Stimulated activated CD8-positive, alpha-beta memory T cell treated with anti-CD3 and anti-CD28 coated beads, Interleukin-12 subunit alpha, Interleukin-12 subunit beta, amount 100 ng/mL, for 1 hour (primary cell): ENCODE data around the gene ACADL.

ENCODE experiments used
- DNase-seq: peaks from one replicate; pipeline ENCODE4 v3.0.0-alpha.2; 2020; ENCODE audit warnings: low read depth

Gene ACADL

GRCh38 chr2:210169516-210170195 lies 55.6 kb downstream of the ACADL start:
- no peak for DNase-seq

- DNase-seq: no peak
Observed at GRCh38 chr2:210167227-210167626, 58.0 kb downstream of the ACADL start.

- DNase-seq: no peak
Observed at GRCh38 chr2:210162466-210163124, 62.7 kb downstream of the ACADL start.

- no peak for DNase-seq
Observed at GRCh38 chr2:210159059-210159458, 66.2 kb downstream of the ACADL start.

GRCh38 chr2:210158236-210158635 lies 67.0 kb downstream of the ACADL start:
- no peak for DNase-seq

GRCh38 chr2:210157526-210157925 lies 67.7 kb downstream of the ACADL start:
- no peak for DNase-seq

GRCh38 chr2:210147614-210148013 lies 77.6 kb downstream of the ACADL start:
- DNase-seq: no peak
